Neutrophil (primary cell): ENCODE data around the gene PRKCH.

Experiments
- H3K27ac ChIP-seq: fragments of 200-600 bp; sonication (generic); 2 replicates; pipeline ENCODE4 v1.5.1; 2016; ENCODE audit warnings: mild to moderate bottlenecking, moderate library complexity
- H3K27me3 ChIP-seq: fragments of 200-600 bp; sonication (generic); 2 replicates; pipeline ENCODE4 v1.6.0; 2016; ENCODE audit warnings: mild to moderate bottlenecking
- H3K36me3 ChIP-seq: fragments of 200-600 bp; sonication (generic); 2 replicates; pipeline ENCODE4 v1.5.1; 2017
- H3K4me1 ChIP-seq, 2 experiments: fragments of 200-600 bp in 1 of 2; sonication (generic) in 1 of 2; 1 replicate in 1 of 2; 2 replicates in 1 of 2; pipeline versions ENCODE4 v1.5.1 to v1.6.1; 2013 to 2016; ENCODE audit warnings: low read depth in 1 of 2, low read length in 1 of 2, mild to moderate bottlenecking in 1 of 2, moderate library complexity in 1 of 2; ENCODE audit not compliant: control insufficient read depth in 1 of 2, insufficient read depth in 1 of 2
- H3K4me3 ChIP-seq, 2 experiments: fragments of 200-600 bp in 1 of 2; sonication (generic) in 1 of 2; 1 replicate in 1 of 2; 2 replicates in 1 of 2; pipeline ENCODE4 v1.5.1; 2013 to 2016; ENCODE audit warnings: low read depth in 1 of 2, low read length in 1 of 2, mild to moderate bottlenecking in 1 of 2, moderate library complexity in 1 of 2
- H3K9me3 ChIP-seq: fragments of 200-600 bp; sonication (generic); 2 replicates; pipeline ENCODE4 v1.5.1; 2016
- CTCF ChIP-seq: fragments of 200-600 bp; sonication (generic); IDR thresholded peaks from 2 replicates; pipeline ENCODE4 v1.5.1; 2016; ENCODE audit warnings: antibody characterized with exemption

The PRKCH gene

GRCh38 chr14:61530296-61530695 lies 208.9 kb downstream of the PRKCH start:
- peaks cover 44 to 58% of the 10 kb centered on the region in 2 experiments for H3K4me1 ChIP-seq
- H3K27ac ChIP-seq = peak overlapping the region; percentile 68
- no peaks in the 10 kb centered on the region for H3K9me3 ChIP-seq
- TF ChIP-seq CTCF = no peak
- no peaks in the 10 kb centered on the region for H3K27me3 ChIP-seq
- H3K36me3 ChIP-seq = no peaks in the 10 kb centered on the region
- H3K4me3 ChIP-seq = no peak overlapping the region

- H3K27me3 ChIP-seq = no peaks in the 10 kb centered on the region
- no peak overlapping the region for H3K4me3 ChIP-seq
- peaks cover 38 to 52% of the 10 kb centered on the region in 2 experiments for H3K4me1 ChIP-seq
- no peaks in the 10 kb centered on the region for H3K9me3 ChIP-seq
- H3K36me3 ChIP-seq = no peaks in the 10 kb centered on the region
- peak overlapping the region; percentile 68 for H3K27ac ChIP-seq
- no peak for TF ChIP-seq CTCF
Observed at GRCh38 chr14:61530896-61531295, 209.5 kb downstream of the PRKCH start.

DNA sequence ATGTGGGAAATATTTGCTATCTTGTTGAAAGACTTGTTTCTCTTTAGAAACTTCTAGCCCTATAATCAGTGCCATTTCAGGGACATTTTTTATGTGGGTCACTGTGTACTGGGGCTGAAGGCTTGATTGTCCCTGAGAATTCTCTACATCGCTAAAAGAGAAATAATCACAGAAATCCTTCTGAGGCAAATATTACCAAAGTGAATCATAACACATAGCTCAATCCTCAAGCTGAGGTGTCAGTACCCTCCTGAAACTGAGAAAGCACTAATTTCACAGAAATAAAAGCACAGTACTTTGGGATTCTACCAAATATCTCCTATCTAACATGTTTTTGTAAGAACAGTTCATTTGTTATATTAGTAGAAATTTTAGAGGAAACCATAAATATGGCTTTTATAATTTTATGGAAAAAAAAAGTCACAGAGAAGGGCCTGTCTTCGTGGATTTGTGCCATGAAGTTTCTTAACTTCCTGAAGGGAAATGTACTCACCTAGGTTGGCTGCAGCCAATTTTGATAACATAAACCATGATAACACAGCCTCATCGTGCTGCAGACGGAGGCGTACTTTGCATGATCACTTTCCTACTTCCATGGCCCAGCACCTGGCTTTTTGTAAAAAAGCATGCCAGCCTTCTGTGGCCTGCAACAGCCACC lies 210.2 kb downstream of the PRKCH start:
- Histone ChIP-seq H3K4me3 (no peak overlapping the region), H3K9me3 (no peaks in the 10 kb centered on the region), H3K36me3 (no peaks in the 10 kb centered on the region), H3K27me3 (no peaks in the 10 kb centered on the region), H3K27ac (peak overlapping the region; percentile 68), H3K4me1 (peaks cover 34 to 51% of the 10 kb centered on the region in 2 experiments)
- TF ChIP-seq CTCF = no peak

DNA sequence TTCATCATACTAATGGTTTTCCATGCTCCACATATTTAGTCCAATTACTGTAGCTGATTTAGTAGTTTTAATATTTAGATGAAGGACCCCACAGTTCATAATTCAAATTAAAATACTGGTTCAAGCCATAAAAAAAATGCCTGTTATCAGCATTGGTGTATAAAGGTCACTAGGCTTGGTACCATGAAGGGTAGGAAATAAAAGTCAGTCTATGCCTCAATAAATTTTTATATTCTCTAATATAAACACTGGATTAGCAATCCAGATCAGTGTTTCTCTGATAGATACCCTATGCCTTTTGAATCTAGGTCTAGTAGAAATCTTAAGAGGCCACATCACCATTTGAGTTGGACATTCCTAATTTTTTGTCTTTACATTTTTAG lies 210.7 kb downstream of the PRKCH start:
- H3K27me3 ChIP-seq = no peaks in the 10 kb centered on the region
- H3K27ac ChIP-seq = peak overlapping the region; percentile 68
- H3K36me3 ChIP-seq = no peaks in the 10 kb centered on the region
- peaks cover 39 to 51% of the 10 kb centered on the region in 2 experiments for H3K4me1 ChIP-seq
- H3K4me3 ChIP-seq = no peak overlapping the region
- TF ChIP-seq CTCF = no peak
- no peaks in the 10 kb centered on the region for H3K9me3 ChIP-seq

- H3K9me3 ChIP-seq = no peaks in the 10 kb centered on the region
- H3K27me3 ChIP-seq = no peaks in the 10 kb centered on the region
- TF ChIP-seq CTCF = no peak
- no peaks in the 10 kb centered on the region for H3K36me3 ChIP-seq
- peaks cover 46 to 56% of the 10 kb centered on the region in 2 experiments for H3K4me1 ChIP-seq
- H3K27ac ChIP-seq = peak overlapping the region; percentile 68
- no peak overlapping the region for H3K4me3 ChIP-seq
Observed at GRCh38 chr14:61532763-61533162, 211.4 kb downstream of the PRKCH start.
